ENCODE measurements around the gene COL12A1.

GRCh38 chr6:75204217-75204958 lies 1.5 kb downstream of the COL12A1 start:
- TF ChIP-seq, protein P1, sequence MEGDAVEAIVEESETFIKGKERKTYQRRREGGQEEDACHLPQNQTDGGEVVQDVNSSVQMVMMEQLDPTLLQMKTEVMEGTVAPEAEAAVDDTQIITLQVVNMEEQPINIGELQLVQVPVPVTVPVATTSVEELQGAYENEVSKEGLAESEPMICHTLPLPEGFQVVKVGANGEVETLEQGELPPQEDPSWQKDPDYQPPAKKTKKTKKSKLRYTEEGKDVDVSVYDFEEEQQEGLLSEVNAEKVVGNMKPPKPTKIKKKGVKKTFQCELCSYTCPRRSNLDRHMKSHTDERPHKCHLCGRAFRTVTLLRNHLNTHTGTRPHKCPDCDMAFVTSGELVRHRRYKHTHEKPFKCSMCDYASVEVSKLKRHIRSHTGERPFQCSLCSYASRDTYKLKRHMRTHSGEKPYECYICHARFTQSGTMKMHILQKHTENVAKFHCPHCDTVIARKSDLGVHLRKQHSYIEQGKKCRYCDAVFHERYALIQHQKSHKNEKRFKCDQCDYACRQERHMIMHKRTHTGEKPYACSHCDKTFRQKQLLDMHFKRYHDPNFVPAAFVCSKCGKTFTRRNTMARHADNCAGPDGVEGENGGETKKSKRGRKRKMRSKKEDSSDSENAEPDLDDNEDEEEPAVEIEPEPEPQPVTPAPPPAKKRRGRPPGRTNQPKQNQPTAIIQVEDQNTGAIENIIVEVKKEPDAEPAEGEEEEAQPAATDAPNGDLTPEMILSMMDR (IDR thresholded peaks at IDR 0.05): peak; percentile 67 to 84 (median 72)
- TF ChIP-seq POLR2A (IDR thresholded peaks at IDR 0.05): no peak
